HG03558 (cell line): Measurements from ENCODE around the gene ERCC5.

Experiments
- ATAC-seq: cut with Tn5 transposase; IDR thresholded peaks from one replicate; pipeline ENCODE4 v1.9.1; 2021; ENCODE audit warnings: moderate number of reproducible peaks; ENCODE audit not compliant: unreplicated experiment; ENCODE audit errors: extremely low read depth

ERCC5 gene

GRCh38 chr13:102838982-102839381 is 6.8 kb upstream of the ERCC5 start:
- ATAC-seq, result no peak

GRCh38 chr13:102839462-102839861 is 6.4 kb upstream of the ERCC5 start:
- ATAC-seq, result no peak

GRCh38 chr13:102845289-102845629 is 573 bp upstream of the ERCC5 start:
- ATAC-seq, result peak; percentile 2

GRCh38 chr13:102846261-102847015 is 606 bp downstream of the ERCC5 start:
- ATAC-seq, result peak; percentile 24

DNA sequence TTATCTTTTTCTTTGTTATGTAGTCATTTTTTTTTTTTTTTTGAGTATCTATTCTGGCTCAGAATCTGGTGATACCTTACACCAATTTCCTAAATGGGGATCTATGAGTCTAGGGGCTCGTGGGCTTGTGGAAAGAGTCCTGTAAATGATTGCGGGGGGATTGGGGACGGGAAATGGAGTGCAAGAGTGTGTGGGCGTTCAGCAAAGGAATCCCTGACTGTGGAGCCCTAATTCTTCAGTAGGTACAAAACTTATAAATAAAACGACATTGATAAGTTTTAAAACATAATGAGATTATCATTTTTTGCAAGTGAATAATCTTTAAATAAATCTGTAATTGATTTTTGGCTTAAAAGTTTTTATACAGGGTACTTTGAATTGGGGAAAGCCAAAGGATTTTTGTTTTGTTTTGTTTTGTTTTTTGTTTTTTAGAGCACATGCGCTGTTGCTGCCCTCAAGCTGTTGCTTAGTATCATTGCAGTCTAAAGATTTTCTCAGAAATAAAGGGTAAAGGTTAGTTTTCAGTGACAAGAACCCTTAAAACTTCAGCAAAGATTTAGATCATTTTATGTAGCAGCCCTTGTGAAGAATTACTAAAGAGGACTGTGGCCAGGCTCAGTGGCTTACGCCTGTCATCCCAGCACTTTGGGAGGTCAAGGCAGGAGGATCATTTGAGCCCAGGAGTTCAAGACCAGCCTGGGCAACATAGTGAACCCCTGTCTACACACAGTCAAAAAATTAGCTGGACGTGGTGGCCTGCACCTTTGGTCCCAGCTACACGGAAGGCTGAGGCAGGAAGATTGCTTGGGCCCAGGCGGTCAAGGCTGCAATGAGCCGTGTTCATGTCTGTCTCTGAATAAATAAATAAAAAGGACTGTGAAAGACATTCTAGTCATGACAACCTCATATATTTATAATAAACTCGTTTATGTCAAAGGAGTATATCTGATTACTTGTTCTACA is 1.7 kb downstream of the ERCC5 start:
- ATAC-seq, result no peak

DNA sequence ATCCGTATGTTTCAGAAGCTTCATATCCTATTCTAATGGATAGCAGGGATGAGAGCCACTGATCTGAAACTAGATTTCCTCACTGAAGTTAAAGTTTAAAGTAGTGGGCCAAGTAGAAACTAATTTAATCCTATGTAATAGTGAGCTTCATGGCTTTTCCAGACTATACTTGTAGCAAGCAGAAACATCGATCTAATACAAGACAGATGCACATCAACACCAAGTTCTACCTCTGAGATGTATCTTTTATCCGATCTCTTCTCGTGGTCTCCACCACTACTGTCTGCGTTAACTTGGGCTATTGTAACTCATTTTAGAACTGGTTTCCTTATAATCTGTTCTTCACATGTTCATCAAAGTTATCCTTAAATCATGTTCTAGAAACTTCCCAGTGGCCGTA is 3.1 kb downstream of the ERCC5 start:
- no peak for ATAC-seq

DNA sequence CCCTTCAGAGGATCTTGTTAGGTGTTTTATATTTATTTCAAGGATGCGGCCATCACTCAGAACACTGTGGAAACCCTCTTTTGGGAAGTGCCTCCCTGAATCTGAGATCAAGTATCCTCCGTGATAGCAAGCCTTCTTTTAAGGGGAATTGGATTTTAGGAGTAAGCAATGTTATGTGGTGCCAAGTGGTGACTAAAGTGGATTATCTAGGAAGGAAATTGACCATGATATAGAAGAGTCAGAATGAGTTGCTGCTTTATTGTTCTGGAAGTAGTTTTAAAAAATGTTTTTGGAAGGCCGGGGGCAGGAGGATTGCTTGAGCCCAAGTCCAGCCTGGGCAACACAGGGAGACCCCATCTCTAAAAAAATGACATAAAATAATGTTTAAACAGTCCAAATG is 6.7 kb downstream of the ERCC5 start:
- ATAC-seq, result no peak

DNA sequence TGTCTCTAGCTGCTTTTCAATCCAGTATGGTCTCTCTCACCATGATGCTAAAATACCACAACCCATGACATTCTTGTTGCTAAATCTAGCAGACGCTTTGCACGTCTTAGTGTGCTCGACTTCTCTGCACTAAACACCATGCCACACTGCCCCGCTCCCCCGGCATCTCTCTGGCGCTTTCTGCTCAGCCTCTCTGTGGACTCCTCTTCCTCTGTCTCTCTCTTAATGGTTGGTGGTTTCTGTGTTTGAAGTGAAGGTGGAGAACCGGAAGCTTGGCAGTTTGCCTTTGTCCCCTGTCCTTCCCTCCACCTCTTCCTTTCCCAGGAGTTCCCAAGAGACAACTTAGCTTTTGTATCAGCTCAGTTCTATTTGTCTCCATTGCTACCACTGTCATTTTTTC is 8.8 kb downstream of the ERCC5 start:
- no peak for ATAC-seq

DNA sequence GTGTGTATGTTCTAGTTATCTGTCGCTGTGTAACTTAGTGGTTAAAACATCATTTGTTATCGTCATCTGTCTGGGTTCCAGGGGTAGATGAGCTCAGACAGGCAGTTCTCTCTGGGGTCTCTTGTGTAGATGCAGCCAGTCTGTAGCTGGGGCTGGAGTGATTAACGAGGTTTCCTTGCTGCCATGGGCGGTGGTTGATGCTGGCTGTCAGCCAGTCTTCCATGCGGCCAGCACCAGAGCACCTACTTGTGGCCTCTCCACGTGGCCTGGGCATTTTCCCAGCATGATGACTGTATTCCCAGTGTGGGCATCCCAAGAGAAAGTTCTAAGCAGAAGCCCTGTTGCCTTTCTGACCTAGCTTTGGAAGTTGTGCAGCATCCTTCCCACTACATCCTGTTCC is 10.7 kb downstream of the ERCC5 start:
- ATAC-seq, result no peak

GRCh38 chr13:102862624-102863210 is 16.9 kb downstream of the ERCC5 start:
- ATAC-seq, result no peak

DNA sequence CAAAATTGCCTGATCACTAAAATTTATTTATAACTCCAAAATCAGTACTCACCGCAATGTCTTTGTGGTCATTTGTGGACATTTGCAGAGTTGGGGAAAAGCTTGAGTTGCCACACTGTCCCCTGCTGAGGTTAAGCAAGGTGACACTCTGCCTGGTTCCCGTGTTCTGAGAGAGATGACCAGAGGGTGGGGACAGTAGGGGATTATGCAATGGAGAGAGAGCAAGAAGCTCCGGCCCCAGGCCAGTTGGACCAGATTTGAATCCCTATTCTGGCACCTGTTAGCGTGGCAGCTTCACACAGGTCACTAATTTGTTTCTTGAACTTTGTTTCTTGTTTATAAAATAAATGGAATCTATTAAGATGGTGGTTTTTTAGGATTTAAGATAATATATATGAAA is 17.8 kb downstream of the ERCC5 start:
- no peak for ATAC-seq

GRCh38 chr13:102868366-102868936 is 22.6 kb downstream of the ERCC5 start:
- no peak for ATAC-seq

DNA sequence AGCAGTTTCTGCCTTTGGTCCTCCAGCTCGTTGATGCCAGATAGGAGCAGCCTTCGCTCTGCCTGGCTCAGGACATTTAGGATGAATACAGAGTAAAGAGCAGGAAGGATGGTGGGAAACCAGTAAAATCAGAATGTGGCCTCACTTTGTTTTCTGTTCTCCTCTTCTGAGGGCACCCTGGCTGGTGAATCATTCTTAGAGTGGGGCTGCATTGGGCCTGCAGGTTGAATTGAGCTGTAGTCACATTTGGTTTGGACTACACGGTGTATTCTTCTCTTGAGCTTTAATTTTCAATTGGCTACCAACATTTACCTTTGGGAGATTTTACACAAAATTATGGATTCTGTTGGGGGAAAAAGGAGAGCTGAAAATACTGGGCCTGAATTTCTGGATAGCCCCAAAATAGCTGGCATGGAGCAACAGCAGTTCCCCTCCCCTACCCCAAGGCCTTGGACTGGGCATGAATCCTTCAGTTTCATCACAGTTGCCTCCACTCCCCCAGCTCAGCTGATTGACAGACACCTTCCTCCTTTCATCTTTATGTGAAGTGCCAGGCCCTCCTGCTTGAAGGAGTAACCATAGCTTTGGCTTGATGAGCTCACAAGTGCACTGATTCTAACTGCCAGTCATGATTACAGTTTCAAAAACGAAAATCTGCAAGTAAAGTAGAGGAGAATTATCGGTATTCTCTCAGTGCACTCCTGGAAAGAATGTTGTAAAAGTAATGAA is 24.3 kb downstream of the ERCC5 start:
- ATAC-seq, result no peak

GRCh38 chr13:102870677-102871415 is 25.0 kb downstream of the ERCC5 start:
- no peak for ATAC-seq

- ATAC-seq, result no peak
Measured at GRCh38 chr13:102872131-102872530, 26.3 kb downstream of the ERCC5 start.

DNA sequence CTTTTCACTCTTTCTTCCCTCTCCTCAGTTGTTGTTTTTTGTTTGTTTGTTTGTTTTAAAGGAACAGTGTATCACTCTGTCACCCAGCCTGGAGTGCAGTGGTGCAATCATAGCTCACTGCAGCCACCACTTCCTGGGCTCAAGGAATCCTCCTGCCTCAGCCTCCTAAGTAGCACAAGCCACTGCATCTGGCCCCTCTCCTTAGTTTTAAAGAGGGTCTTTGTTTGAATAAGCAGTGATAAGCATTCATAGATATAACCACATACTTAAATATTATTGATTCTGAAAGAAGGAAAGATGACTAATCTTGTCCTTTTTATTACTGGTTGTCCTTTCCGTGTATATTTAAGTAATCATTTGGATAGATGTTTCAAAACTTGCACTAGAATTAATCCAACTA is 26.7 kb downstream of the ERCC5 start:
- no peak for ATAC-seq

DNA sequence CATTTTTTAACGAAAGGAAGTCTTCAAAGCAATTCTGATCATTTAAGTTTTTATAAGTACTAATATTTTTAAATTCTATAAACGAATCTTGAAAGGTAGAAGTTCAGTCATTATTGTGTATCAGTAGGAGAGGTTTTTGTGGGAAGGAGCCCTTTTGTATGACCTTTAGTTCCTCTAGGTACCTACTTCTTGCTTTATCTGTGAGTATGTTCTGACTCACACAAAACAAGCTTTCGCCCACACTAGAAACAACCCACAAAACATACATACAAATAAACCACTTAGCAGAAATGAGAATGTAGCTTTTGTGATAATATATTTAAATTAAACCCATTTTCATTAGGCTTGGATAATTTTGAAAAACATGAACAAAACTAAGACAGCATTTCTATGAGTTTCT is 27.8 kb downstream of the ERCC5 start:
- ATAC-seq, result peak; percentile 66

GRCh38 chr13:102875256-102875655 is 29.4 kb downstream of the ERCC5 start:
- ATAC-seq, result no peak

DNA sequence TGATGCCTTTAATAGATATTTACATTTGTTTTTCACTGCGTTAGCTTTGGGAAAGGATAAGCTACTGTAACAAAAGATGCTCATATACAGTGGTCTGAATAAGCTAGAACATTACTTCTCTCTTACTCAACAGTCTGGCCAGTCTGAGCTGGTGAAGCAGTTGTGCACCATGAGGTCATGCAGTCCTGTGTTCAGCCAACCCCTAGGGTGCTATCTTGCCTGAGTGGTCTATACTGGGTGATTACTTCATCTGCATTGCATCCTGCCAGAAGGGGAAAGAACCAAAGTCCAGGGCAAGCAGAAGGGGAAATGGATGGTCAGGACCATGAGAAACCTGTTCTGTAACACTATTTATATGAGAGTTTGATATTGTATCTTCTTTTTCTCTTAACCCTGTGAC is 31.5 kb downstream of the ERCC5 start:
- ATAC-seq, result no peak

GRCh38 chr13:102878481-102878880 is 32.6 kb downstream of the ERCC5 start:
- ATAC-seq, result no peak
